ENCODE measurements around the gene TSHZ2. TPM values are rescaled to one million over a fixed set of nuclear protein-coding genes. Genes with fewer than 3 reads are reported as not detected.

The TSHZ2 gene
- total and polyA plus RNA-seq, 2 experiments from 2014 or later = 1.1 to 5.2 TPM

- Histone ChIP-seq H3K27me3 (no peaks in the 10 kb centered on the region), H3K79me2 (no peaks in the 10 kb centered on the region), H2AFZ (no peak overlapping the region), H3K4me1 (ENCODE audit: insufficient read depth) (peaks cover 15% of the 10 kb centered on the region), H3K9me3 (ENCODE audit: low read depth) (no peaks in the 10 kb centered on the region), H3K36me3 (replicated peaks; ENCODE audit: insufficient read depth, low read depth) (no peaks in the 10 kb centered on the region), H3K4me2 (no peak overlapping the region), H3K9me2 (replicated peaks; ENCODE audit: insufficient read depth) (no peaks in the 10 kb centered on the region), H3K27ac (no peak overlapping the region), H4K20me1 (ENCODE audit: insufficient read depth, poor library complexity, severe bottlenecking) (no peaks in the 10 kb centered on the region), H3K4me3 (no peak overlapping the region)
- TF ChIP-seq CTCF (IDR thresholded peaks at IDR 0.05; ENCODE audit: poor library complexity) (no peak), EZH2 (IDR thresholded peaks at IDR 0.05; ENCODE audit: borderline replicate concordance) (no peak), EZH2phosphoT487 (IDR thresholded peaks at IDR 0.05; ENCODE audit: low read depth, severe bottlenecking, unreplicated experiment) (no peak)
- WGBS (ENCODE audit: low lambda C conversion rate, missing lambda C conversion rate) = 78% methylated on average over 6 of the region's 6 CpGs
- DNase-seq (ENCODE audit: low spot score) = no peak
Measured at GRCh38 chr20:52996658-52997057, 24.5 kb downstream of the TSHZ2 start.

- no peaks in the 10 kb centered on the region for H4K20me1 ChIP-seq (ENCODE audit: insufficient read depth, poor library complexity, severe bottlenecking)
- no peak overlapping the region for H3K4me3 ChIP-seq
- no peak for DNase-seq (ENCODE audit: low spot score)
- no peaks in the 10 kb centered on the region for H3K9me2 ChIP-seq (replicated peaks; ENCODE audit: insufficient read depth)
- no peak overlapping the region for H3K4me2 ChIP-seq
- H3K36me3 ChIP-seq (replicated peaks; ENCODE audit: insufficient read depth, low read depth) = no peaks in the 10 kb centered on the region
- peaks cover 4% of the 10 kb centered on the region for H3K79me2 ChIP-seq
- H3K27me3 ChIP-seq = no peaks in the 10 kb centered on the region
- TF ChIP-seq EZH2 (IDR thresholded peaks at IDR 0.05; ENCODE audit: borderline replicate concordance) (no peak), CTCF (IDR thresholded peaks at IDR 0.05; ENCODE audit: poor library complexity) (no peak), EZH2phosphoT487 (IDR thresholded peaks at IDR 0.05; ENCODE audit: low read depth, severe bottlenecking, unreplicated experiment) (no peak)
- WGBS (ENCODE audit: low lambda C conversion rate, missing lambda C conversion rate) = 93% methylated on average over 6 of the region's 6 CpGs
- peaks cover 7% of the 10 kb centered on the region for H3K4me1 ChIP-seq (ENCODE audit: insufficient read depth)
- no peaks in the 10 kb centered on the region for H3K9me3 ChIP-seq (ENCODE audit: low read depth)
- no peak overlapping the region for H3K27ac ChIP-seq
- H2AFZ ChIP-seq = no peak overlapping the region
Measured at GRCh38 chr20:52998268-52998667, 26.1 kb downstream of the TSHZ2 start.

GRCh38 chr20:52999040-52999439 lies 26.9 kb downstream of the TSHZ2 start:
- Histone ChIP-seq H3K36me3 (replicated peaks; ENCODE audit: insufficient read depth, low read depth) (no peaks in the 10 kb centered on the region), H4K20me1 (ENCODE audit: insufficient read depth, poor library complexity, severe bottlenecking) (no peaks in the 10 kb centered on the region), H3K79me2 (peaks cover 4% of the 10 kb centered on the region), H3K9me3 (ENCODE audit: low read depth) (no peaks in the 10 kb centered on the region), H3K27ac (no peak overlapping the region), H3K4me2 (no peak overlapping the region), H2AFZ (no peak overlapping the region), H3K4me1 (ENCODE audit: insufficient read depth) (peaks cover 7% of the 10 kb centered on the region), H3K27me3 (no peaks in the 10 kb centered on the region), H3K4me3 (no peak overlapping the region), H3K9me2 (replicated peaks; ENCODE audit: insufficient read depth) (no peaks in the 10 kb centered on the region)
- 80% methylated on average over 2 of the region's 2 CpGs for WGBS (ENCODE audit: low lambda C conversion rate, missing lambda C conversion rate)
- DNase-seq (ENCODE audit: low spot score) = no peak
- TF ChIP-seq EZH2phosphoT487 (IDR thresholded peaks at IDR 0.05; ENCODE audit: low read depth, severe bottlenecking, unreplicated experiment) (no peak), EZH2 (IDR thresholded peaks at IDR 0.05; ENCODE audit: borderline replicate concordance) (no peak), CTCF (IDR thresholded peaks at IDR 0.05; ENCODE audit: poor library complexity) (no peak)
